HG02678 (cell line): ENCODE results near the gene MSI2.

Experiments used
- ATAC-seq: cut with Tn5 transposase; IDR thresholded peaks from one replicate; pipeline ENCODE4 v1.9.1; 2021; ENCODE audit warnings: mild to moderate bottlenecking, moderate library complexity; ENCODE audit not compliant: unreplicated experiment

Gene MSI2

GRCh38 chr17:57515662-57516211, 259.4 kb downstream of the MSI2 start:
- no peak for ATAC-seq

- no peak for ATAC-seq
Measured at GRCh38 chr17:57516290-57517230, 260.2 kb downstream of the MSI2 start.

GRCh38 chr17:57517273-57517631, 260.9 kb downstream of the MSI2 start:
- ATAC-seq = no peak

GRCh38 chr17:57517632-57518456, 261.5 kb downstream of the MSI2 start:
- ATAC-seq = no peak

GRCh38 chr17:57518587-57519581, 262.6 kb downstream of the MSI2 start:
- no peak for ATAC-seq

- ATAC-seq = no peak
Measured at GRCh38 chr17:57519800-57520199, 263.5 kb downstream of the MSI2 start.

- ATAC-seq = no peak
Measured at GRCh38 chr17:57521606-57522005, 265.3 kb downstream of the MSI2 start.

GRCh38 chr17:57522042-57523005, 266.0 kb downstream of the MSI2 start:
- ATAC-seq = no peak

GRCh38 chr17:57523926-57524632, 267.8 kb downstream of the MSI2 start:
- ATAC-seq = no peak

GRCh38 chr17:57524839-57525568, 268.7 kb downstream of the MSI2 start:
- no peak for ATAC-seq

GRCh38 chr17:57527221-57528057, 271.1 kb downstream of the MSI2 start:
- ATAC-seq = no peak

- ATAC-seq = no peak
Measured at GRCh38 chr17:57528058-57528451, 271.7 kb downstream of the MSI2 start.

- no peak for ATAC-seq
Measured at GRCh38 chr17:57530026-57530425, 273.7 kb downstream of the MSI2 start.

GRCh38 chr17:57530508-57530907, 274.2 kb downstream of the MSI2 start:
- ATAC-seq = no peak

GRCh38 chr17:57531078-57531477, 274.8 kb downstream of the MSI2 start:
- ATAC-seq = no peak

- no peak for ATAC-seq
Measured at GRCh38 chr17:57531648-57532504, 275.6 kb downstream of the MSI2 start.
